ENCODE data around the gene PRPF40B.
A peak's percentile ranks its signal among the peaks of the same experiment; 100 is the strongest.

DNA sequence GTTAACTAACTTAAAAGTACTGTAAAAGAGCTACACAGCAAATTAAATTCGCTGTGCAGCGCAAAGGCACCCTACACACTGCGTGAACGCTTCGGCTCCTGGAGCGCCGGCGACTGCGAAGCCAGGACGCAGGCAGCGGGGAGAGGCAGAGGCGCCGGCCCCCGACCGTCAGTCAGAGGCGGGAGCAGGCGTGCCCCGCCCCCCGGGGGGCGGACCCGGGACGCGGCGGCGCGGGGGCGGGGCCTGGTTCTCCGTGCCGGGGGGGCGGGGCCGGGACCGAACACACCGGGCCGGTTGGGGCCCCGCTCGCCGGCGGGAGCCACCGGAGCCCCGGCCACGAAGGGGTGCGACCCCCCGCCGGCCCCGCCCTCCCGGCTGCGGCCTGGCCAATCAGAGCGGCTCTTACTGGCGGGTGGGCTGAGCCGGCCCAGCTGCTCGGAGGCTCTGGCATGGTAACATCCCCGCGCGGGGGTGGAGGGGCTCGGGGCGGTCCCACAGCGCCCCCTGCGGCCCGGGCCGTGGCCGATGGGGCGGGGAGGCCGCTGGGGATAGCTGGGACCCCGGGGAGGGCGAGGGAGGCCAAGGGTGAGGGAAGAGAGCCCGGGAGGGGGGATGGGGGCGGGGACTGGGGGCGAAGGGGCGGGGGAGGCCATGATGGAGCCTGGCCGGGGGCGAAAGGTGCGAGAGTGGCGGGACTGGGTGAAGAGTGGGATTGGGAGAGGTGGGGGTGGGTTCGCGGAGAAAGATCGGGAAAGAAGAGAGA, at the start of gene PRPF40B:
- TF ChIP-seq POLR2A (IDR thresholded peaks at IDR 0.05), result peak; percentile 83 to 92
- TF ChIP-seq, protein P1, sequence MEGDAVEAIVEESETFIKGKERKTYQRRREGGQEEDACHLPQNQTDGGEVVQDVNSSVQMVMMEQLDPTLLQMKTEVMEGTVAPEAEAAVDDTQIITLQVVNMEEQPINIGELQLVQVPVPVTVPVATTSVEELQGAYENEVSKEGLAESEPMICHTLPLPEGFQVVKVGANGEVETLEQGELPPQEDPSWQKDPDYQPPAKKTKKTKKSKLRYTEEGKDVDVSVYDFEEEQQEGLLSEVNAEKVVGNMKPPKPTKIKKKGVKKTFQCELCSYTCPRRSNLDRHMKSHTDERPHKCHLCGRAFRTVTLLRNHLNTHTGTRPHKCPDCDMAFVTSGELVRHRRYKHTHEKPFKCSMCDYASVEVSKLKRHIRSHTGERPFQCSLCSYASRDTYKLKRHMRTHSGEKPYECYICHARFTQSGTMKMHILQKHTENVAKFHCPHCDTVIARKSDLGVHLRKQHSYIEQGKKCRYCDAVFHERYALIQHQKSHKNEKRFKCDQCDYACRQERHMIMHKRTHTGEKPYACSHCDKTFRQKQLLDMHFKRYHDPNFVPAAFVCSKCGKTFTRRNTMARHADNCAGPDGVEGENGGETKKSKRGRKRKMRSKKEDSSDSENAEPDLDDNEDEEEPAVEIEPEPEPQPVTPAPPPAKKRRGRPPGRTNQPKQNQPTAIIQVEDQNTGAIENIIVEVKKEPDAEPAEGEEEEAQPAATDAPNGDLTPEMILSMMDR (IDR thresholded peaks at IDR 0.05), result peak in 5 of 6 experiments; percentile 25 to 72 (median 47)

Measured in adrenal gland (tissue), 5 donors.